Lung (tissue), 12 donors: ENCODE results near the gene TMEM72. TPM values are rescaled to one million over a fixed set of nuclear protein-coding genes. Genes with fewer than 3 reads are reported as not detected.
A peak's percentile ranks its signal among the peaks of the same experiment; 100 is the strongest.

Source experiments
- ATAC-seq: fragments of 200-7000 bp; cut with Tn5 transposase; one replicate; pipeline ENCODE4 v1.9.1; 2020; ENCODE audit warnings: moderate number of reproducible peaks; ENCODE audit not compliant: insufficient read depth, low FRiP score
- DNase-seq, 3 donors: peaks; one replicate each; pipeline ENCODE4 v3.0.0-alpha.2; 2013 to 2017
- H3K27ac ChIP-seq, 2 donors: one replicate each; pipeline ENCODE4 v1.5.1; 2013; ENCODE audit warnings: mild to moderate bottlenecking in 2 of 2, moderate library complexity in 2 of 2, control low read depth in 1 of 2, inconsistent platforms in 1 of 2, low read depth in 1 of 2, low read length in 1 of 2
- H3K27me3 ChIP-seq, 3 donors: one replicate each; pipeline ENCODE4 v1.5.1; 2013; ENCODE audit warnings: low read length in 2 of 3; ENCODE audit not compliant: control insufficient read depth in 3 of 3, insufficient read depth in 3 of 3
- H3K36me3 ChIP-seq, 4 donors: one replicate each; pipeline ENCODE4 v1.5.1; 2013; ENCODE audit warnings: low read length in 4 of 4, mild to moderate bottlenecking in 1 of 4, moderate library complexity in 1 of 4; ENCODE audit not compliant: control insufficient read depth in 4 of 4, insufficient read depth in 4 of 4
- H3K4me1 ChIP-seq, 5 donors: one replicate each; pipeline ENCODE4 v1.5.1; 2013; ENCODE audit warnings: low read length in 5 of 5, mild to moderate bottlenecking in 2 of 5, moderate library complexity in 1 of 5; ENCODE audit not compliant: control insufficient read depth in 5 of 5, insufficient read depth in 5 of 5
- H3K4me3 ChIP-seq: one replicate; pipeline ENCODE4 v1.5.1; 2013; ENCODE audit warnings: mild to moderate bottlenecking, control low read depth, moderate library complexity
- H3K9ac ChIP-seq, 2 donors: one replicate each; pipeline ENCODE4 v1.5.1; 2013; ENCODE audit warnings: low read length in 2 of 2, control low read depth in 1 of 2; ENCODE audit not compliant: insufficient read depth in 1 of 2
- H3K9me3 ChIP-seq, 4 donors: one replicate each; pipeline ENCODE4 v1.5.1; 2013; ENCODE audit warnings: low read length in 3 of 4, mild to moderate bottlenecking in 1 of 4, moderate library complexity in 1 of 4; ENCODE audit not compliant: control insufficient read depth in 4 of 4, insufficient read depth in 3 of 4
- CTCF ChIP-seq: IDR thresholded peaks from 2 replicates; pipeline ENCODE4 v1.5.1; 2012; ENCODE audit warnings: mild to moderate bottlenecking; ENCODE audit errors: control extremely low read depth, extremely low read depth
- WGBS, 2 donors: extraction: QIAGEN DNeasy Blood & Tissue Kit; methylation state at CpG; one replicate each; pipeline ENCODE4 v1.1.7; 2013; 5-methylcytosine and 5-hydroxymethylcytosine counted together
- polyA plus RNA-seq, 2 donors: library from polyadenylated mRNA; stranded (reverse); fragments of 200-250 nt; gene quantifications; one replicate each; pipeline ENCODE4 v1.2.1, GENCODE V29; 2013
- total RNA-seq, 2 donors: library from RNA; depleted of rRNA in 1 of 2; stranded (reverse); fragments of >200 nt in 1 of 2; gene quantifications; one replicate each; pipeline ENCODE4 v1.2.1, GENCODE V29; 2014 to 2021
- donor health status: control.
- donor health status: control.
- donor health status: Bipolar disorder and iron deficiency.
- donor health status: healthy.
- donor health status: DM: yes; HTN: yes; CAD: no.

TMEM72 gene
- total and polyA plus RNA-seq, 4 donors, result 0.02 to 0.11 (median 0.04) TPM; not detected in 1

- WGBS, 2 donors, result 82 to 88% methylated on average over 13 of the region's 13 CpGs
- no peak for TF ChIP-seq CTCF
- Histone ChIP-seq H3K4me3 (no peak overlapping the region), H3K4me1 (peaks cover 0 to 49% (median 46%) of the 10 kb centered on the region in 5 donors), H3K27ac (peak overlapping the region; percentile 87 to 97), H3K9ac (no peak overlapping the region), H3K27me3 (no peaks in the 10 kb centered on the region), H3K9me3 (no peaks in the 10 kb centered on the region), H3K36me3 (peaks cover 0 to 8% (median 0%) of the 10 kb centered on the region in 4 donors)
- DNase-seq (no peak), ATAC-seq (no peak)
These were observed 68.4 kb downstream of the TMEM72 start for GRCh38 chr10:44979281-44980191.

GRCh38 chr10:44980309-44981171, 69.4 kb downstream of the TMEM72 start:
- Histone ChIP-seq H3K4me3 (no peak overlapping the region), H3K36me3 (peaks cover 0 to 9% (median 0%) of the 10 kb centered on the region in 4 donors), H3K27ac (peak overlapping the region; percentile 87 to 97), H3K9me3 (no peaks in the 10 kb centered on the region), H3K27me3 (no peaks in the 10 kb centered on the region), H3K4me1 (peaks cover 5 to 55% (median 42%) of the 10 kb centered on the region in 5 donors), H3K9ac (no peak overlapping the region)
- no peak for DNase-seq
- WGBS, 2 donors, result 84 to 86% methylated on average over 14 of the region's 14 CpGs
- TF ChIP-seq CTCF, result no peak
- ATAC-seq, result no peak

- H3K9me3 ChIP-seq, result no peaks in the 10 kb centered on the region
- ATAC-seq (peak; percentile 44), DNase-seq (no peak)
- H3K4me3 ChIP-seq, result no peak overlapping the region
- H3K36me3 ChIP-seq, result peaks cover 0 to 12% (median 0%) of the 10 kb centered on the region in 4 donors
- WGBS, 2 donors, result 63 to 73% methylated on average over 11 of the region's 11 CpGs
- peak overlapping the region; percentile 77 to 97 for H3K27ac ChIP-seq
- H3K4me1 ChIP-seq, result peaks cover 5 to 54% (median 33%) of the 10 kb centered on the region in 5 donors
- no peaks in the 10 kb centered on the region for H3K27me3 ChIP-seq
- H3K9ac ChIP-seq, result no peak overlapping the region
- TF ChIP-seq CTCF, result no peak
These were observed 70.3 kb downstream of the TMEM72 start for GRCh38 chr10:44981172-44982113.
